Inflammatory macrophage treated with lipopolysaccharide for 4 hours (primary cell): Measurements from ENCODE around the gene RAB9B.

ENCODE experiments used
- DNase-seq: peaks from one replicate; pipeline ENCODE4 v3.0.0-alpha.2; 2020

RAB9B gene

DNA sequence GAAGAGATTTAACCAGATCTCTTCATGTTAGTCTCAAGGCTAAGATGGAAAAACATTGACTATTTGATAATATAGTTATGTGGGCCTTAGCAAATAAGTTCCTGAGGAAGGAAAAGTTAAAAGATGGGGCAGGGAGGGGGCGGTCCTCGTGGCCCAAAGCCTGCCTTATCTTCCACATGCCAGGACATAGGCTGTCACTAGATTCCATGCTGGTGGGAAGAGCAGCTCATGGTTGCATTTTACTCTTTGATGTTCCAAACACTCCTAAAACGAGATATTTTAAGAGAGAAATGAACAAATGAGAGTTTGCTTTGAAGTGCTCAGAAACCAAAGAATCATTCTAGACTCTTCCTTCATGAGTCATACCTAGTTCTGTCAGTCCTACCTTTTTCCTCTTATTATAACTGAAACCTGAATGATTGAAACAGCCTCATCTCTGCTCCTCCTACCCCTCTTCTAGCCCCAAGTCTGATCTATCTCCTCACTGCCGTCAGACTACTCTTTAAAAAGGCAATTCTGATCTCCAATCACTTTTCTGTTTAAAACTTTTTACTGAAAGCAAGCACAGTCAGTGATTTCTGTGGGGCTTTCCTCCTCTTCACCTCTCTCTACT is 25.1 kb downstream of the RAB9B start:
- no peak for DNase-seq

DNA sequence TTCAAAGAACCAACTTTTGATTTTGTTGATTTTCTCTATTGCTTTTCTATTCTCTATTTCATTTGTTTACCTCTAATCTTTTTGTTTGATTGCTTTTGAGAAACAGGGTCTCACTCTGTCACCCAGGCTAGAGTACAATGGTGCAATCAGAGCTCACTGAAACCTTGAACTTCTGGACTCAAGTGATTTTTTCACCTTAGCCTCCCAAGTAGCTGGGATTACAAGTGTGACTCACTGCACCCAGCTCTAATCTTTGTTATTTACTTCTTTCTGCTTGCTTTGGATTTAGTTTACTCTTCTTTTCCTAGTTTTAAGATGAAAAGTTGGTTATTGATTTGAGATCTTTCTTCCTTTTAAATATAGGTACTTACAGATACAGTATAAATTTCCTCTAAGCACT is 26.2 kb downstream of the RAB9B start:
- no peak for DNase-seq

DNA sequence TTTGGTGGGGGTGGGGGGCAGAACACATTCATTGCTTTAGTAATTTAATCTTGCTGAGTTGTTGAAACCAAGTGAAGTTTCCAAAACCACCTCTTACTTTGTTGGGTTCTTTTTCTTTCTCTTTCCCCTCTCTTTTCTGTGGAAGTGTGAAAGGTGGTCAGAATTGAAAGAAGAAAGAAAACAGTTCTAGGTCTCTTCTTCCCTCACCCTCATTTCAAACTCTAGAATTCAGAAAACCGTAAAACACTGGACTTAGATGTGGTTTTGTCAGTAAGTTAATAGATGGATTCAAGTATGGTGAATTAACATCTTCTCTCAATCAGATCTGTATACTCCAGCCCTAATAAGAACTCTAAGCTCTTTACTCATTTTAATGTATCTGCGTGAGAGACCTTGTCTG is 31.7 kb downstream of the RAB9B start:
- DNase-seq: no peak

GRCh38 chrX:103797691-103798090 is 34.4 kb downstream of the RAB9B start:
- DNase-seq: no peak

DNA sequence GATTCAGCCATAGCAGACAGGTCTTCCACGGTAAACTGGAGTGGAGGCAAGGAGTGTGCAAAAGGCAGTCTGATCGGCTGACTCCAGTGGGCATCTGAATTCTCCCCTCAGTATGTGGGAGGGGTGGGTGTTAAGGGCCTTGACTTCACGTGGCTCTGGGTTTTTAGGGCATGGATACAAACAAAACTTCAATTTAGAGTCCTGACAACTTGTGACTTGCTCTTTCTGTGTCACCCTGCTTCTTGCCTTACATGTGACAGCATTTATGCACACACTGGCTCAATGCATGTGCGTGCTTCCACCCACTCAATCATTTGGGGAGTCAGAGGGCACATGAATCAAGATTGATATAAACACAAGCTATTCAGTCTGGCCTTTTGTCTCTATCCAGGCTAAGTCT is 37.9 kb downstream of the RAB9B start:
- no peak for DNase-seq

- no peak for DNase-seq
These were observed 38.5 kb downstream of the RAB9B start for GRCh38 chrX:103793545-103793940.

DNA sequence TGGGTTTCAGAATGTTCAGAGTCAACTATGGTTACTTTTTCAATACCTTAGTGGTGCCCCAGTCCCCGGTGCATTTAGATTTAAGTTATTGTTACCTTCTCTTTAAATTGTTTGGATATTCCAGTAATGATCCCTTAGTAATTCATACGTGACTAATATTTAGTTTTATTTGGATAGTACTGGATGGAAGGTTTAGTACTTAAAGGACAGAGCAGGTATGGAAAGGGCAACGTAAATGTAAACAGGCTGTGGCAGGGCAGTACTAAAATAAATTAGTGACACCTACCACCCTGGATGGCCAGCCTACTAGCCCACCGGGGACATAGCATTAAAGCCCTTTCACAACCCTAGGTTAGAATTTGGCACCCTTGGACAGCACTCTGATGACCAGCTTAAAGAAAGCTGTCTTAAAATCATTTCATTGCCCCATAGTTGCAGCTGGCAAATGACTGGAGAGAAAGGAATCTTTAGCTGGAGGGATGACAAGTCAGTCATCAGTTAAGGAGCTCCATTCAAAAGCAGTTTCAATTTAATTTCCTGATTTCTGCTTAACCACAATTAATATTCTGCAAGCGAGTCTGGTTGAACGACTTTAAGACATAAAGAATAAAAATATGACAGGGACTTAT is 39.0 kb downstream of the RAB9B start:
- DNase-seq: no peak

- no peak for DNase-seq
These were observed 40.1 kb downstream of the RAB9B start for GRCh38 chrX:103791826-103792485.

- DNase-seq: no peak
These were observed 40.8 kb downstream of the RAB9B start for GRCh38 chrX:103791228-103791627.

GRCh38 chrX:103789004-103789403 is 43.1 kb downstream of the RAB9B start:
- peak; percentile 38 for DNase-seq

GRCh38 chrX:103783971-103784370 is 48.1 kb downstream of the RAB9B start:
- DNase-seq: no peak

GRCh38 chrX:103783196-103783595 is 48.9 kb downstream of the RAB9B start:
- DNase-seq: no peak

- DNase-seq: no peak
These were observed 49.4 kb downstream of the RAB9B start for GRCh38 chrX:103782640-103783039.

DNA sequence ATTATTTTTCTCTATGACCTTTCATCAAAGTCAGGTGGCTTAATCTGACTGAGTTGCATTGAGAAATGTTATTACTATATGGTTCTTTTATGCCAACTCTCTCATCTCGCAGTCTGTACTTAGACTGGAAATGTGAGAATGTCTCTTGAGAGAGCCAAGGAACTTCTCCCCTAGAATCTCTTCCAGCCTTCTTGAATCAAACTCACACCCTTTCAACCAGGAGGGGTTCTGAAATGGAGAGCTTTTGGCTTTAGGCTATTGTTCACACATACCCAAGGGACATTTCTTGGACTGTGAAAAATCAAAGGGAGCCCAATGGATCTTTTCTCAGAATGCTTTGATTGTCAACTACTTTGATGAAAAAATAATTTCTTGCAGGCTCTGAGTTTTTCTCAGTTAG is 50.4 kb downstream of the RAB9B start:
- DNase-seq: no peak

GRCh38 chrX:103781062-103781402 is 51.0 kb downstream of the RAB9B start:
- no peak for DNase-seq

DNA sequence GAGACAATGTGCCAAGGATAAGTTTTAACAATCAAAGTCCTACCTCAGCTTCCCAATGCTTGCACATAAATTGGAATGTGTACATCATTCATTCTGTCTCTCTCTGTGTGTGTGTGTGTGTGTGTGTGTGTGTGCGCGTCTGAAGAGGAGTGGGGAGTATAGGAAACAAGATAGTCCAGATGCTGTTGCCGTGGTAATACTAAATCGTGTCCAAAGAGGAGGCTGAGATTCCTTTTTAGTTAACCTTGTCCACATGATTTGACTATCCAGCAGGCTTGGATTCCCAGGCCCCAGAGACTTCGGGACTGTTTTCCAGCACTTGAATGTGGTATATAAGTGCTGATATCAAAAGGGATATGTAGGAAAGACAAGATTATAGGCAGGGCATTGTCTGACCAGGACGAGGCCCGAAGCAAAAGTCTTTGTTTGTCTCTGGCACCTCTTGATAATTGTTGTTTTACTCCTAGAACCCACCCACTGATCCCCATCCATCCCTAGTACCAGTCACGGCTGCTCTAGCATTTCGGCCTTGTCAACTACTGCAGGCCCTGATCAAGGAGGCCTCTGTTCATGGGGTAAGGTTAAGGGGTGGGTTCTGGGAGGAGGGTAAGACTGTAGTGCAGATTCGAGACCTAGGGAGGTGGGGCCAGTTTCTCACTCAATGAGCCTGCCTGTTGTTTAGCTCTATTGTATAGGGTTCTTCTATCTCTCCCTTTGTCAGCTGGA is 51.6 kb downstream of the RAB9B start:
- DNase-seq: no peak

GRCh38 chrX:103779141-103779789 is 52.8 kb downstream of the RAB9B start:
- no peak for DNase-seq

GRCh38 chrX:103776546-103776945 is 55.5 kb downstream of the RAB9B start, which contains the start of gene PLP1:
TSS of gene PLP1 (plus strand) at chrX:103776840. CDS start at chrX:103776996, 156 bp downstream.
- no peak for DNase-seq

GRCh38 chrX:103774070-103774642 is 57.9 kb downstream of the RAB9B start:
- peak; percentile 6 for DNase-seq

DNA sequence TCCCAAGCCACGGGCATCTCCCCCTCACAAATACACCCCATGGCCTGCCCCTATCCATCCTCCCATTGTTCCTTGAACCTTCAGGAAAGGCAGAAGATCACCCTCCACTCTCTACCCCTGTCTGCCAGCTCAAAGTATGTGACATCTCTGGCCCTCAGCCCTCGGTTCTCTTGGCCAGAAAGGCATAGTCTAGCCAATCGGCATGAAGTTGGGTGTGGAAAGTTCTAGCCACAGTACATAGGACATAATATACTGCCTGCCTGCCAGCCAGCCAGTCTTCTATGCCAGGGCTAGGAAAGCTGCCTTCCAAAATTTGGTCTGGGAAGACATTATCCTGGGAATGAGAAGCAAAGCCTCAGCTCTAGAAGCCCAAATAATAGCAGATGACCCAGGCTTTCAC is 58.6 kb downstream of the RAB9B start:
- DNase-seq: no peak
